GM13977 (cell line): ENCODE measurements around the gene TMEM154.

Source experiments
- DNase-seq: peaks from one replicate; pipeline ENCODE4 v3.0.0; 2012; ENCODE audit warnings: low spot score
- CTCF ChIP-seq: IDR thresholded peaks from 2 replicates; pipeline ENCODE4 v1.5.1; 2012; ENCODE audit warnings: mild to moderate bottlenecking, control low read depth; ENCODE audit not compliant: insufficient read depth; ENCODE audit errors: extremely low read depth, missing control alignments
- in situ Hi-C: fragments of 300-500 bp; cut with MboI; formaldehyde crosslinking; loops from one replicate; pipeline ENCODE4 v1.12.0; 2022; ENCODE audit warnings: low sequenced_read_pairs, low pct_unique_long_range_greater_than_20kb, mixed read lengths, inconsistent platforms; ENCODE audit not compliant: unreplicated experiment

TMEM154 gene

DNA sequence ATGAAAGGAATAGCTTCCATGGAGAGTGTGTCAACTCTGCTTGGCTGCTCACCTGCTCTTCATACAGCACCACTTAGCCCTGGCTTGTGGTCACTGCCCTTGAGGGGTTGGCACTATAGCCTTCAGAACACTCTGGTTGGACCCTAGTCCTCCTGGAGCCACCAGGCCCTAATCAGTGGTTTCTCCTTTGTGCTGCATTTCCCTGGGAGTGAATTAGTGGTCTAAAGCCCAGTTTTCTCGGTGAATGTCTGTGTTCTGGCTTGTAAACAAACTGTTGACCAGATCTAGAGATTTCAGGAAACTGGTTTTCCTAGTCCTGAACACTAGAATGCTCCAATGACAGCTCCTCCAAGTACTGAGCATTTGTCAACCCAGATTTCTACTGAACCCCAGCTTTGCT is 28.6 kb upstream of the TMEM154 start:
- in situ Hi-C loops, result no loop called here
- no peak for DNase-seq
- no peak for TF ChIP-seq CTCF

- no peak for DNase-seq
- no peak for TF ChIP-seq CTCF
- in situ Hi-C loops, result no loop called here
These were observed 27.8 kb upstream of the TMEM154 start for GRCh38 chr4:152707632-152708031.

DNA sequence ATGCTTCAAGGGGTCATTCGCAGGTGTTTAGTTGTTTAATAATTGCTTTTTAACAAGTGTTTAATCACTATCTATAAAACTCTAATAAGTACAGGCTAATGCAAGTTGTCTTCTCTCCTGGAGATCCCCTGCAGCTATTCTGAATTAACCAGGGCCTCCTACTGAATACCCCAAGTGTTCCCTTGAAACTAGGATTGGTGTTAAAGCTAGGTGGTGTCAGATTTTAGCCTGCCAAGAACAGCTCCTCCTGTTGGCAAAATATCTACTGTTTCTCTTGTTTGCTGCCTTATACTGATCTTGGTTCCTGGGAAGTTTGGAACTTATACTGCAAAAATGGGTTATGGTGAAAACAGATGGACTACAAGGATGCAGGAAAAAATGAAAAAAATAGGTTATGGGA is 26.1 kb upstream of the TMEM154 start:
- no peak for DNase-seq
- in situ Hi-C loops, result no loop called here
- peak; percentile 5 for TF ChIP-seq CTCF

- in situ Hi-C loops, result no loop called here
- TF ChIP-seq CTCF, result no peak
- no peak for DNase-seq
These were observed 25.0 kb upstream of the TMEM154 start for GRCh38 chr4:152704788-152705187.

- in situ Hi-C loops, result no loop called here
- TF ChIP-seq CTCF, result no peak
- no peak for DNase-seq
These were observed 20.4 kb upstream of the TMEM154 start for GRCh38 chr4:152700151-152700550.

GRCh38 chr4:152699313-152699712 is 19.5 kb upstream of the TMEM154 start:
- in situ Hi-C loops, result no loop called here
- DNase-seq, result no peak
- no peak for TF ChIP-seq CTCF

- in situ Hi-C loops, result no loop called here
- DNase-seq, result no peak
- TF ChIP-seq CTCF, result no peak
These were observed 18.3 kb upstream of the TMEM154 start for GRCh38 chr4:152698089-152698499.
